ENCODE data around the gene WFS1. TPM values are rescaled to one million over a fixed set of nuclear protein-coding genes. Genes with fewer than 3 reads are reported as not detected.

WFS1 gene
- total and polyA plus RNA-seq, 2 donors (not counting 3 experiments of a cell fraction or from before 2014, with no cell fraction given): 48.2 to 70.0 TPM

DNA sequence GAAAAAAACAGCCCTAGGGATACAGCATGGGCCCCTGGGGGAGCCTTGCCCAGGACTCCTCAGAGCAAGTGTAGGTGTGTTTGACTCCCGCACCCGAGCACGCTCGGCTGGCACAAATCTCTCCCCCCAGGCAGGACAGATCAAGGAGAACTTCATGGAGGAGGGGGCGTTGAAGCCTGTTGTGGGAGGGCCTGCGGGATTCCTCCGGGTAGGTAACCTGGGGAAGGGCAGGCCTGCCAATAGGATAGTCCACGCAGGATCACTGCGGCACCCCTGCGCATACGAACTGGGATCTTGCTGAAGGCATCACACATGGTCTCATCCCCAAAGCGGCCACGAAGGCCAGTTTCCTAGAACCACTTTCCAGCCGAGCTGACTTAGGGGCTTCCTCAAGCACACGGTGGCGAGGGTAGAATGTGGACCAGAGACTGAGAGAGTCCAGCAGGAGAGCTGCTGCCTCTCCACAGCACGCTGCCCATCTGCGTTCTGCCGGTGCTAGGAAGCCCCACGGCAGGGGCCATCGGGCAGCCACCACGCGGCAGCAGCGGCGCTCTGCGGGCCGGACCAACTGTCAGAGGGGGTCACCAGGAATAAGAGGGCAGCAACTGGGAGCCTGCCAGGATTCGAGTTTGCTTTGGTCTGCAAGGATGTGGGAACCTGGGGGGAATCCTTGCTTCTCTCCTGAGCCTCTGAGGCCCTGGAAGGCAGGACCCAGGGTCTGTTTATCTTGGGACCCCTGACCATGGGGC, 56.8 kb downstream of the WFS1 start:
- intact Hi-C loops (cut with micrococcal nuclease): loop anchor here (1.0 to 2.0 kb wide), 4 partner anchors 18 to 328 kb away; no protein-coding TSS in a partner anchor
- dilution Hi-C loops (cut with MboI; ENCODE audit: extremely low pct_ligation_motif_present, low sequenced_read_pairs): no loop called here
- no TSS peak for BruUV-seq (replicated peaks)
- Histone ChIP-seq H4K20me1 (replicated peaks; ENCODE audit: control insufficient read depth, extremely low read depth, insufficient read depth, low read length) (no peaks in the 10 kb centered on the region), H3K4me3 (replicated peaks in 1 of 3; ENCODE audit: insufficient read depth in 1 of 3, low read depth in 1 of 3, low read length in 3 of 3) (no peak overlapping the region), H3K4me2 (ENCODE audit: insufficient read depth, low read length) (no peak overlapping the region), H3K9ac (replicated peaks; ENCODE audit: extremely low read depth, insufficient read depth, low read length) (no peak overlapping the region), H3K9me1 (replicated peaks; ENCODE audit: control insufficient read depth, extremely low read depth, insufficient read depth, low read length) (no peaks in the 10 kb centered on the region), H3K27me3 (ENCODE audit: control insufficient read depth in 2 of 2, insufficient read depth in 2 of 2, low read length in 2 of 2) (no peaks in the 10 kb centered on the region), H3K79me2 (ENCODE audit: control insufficient read depth, insufficient read depth, low read length) (no peaks in the 10 kb centered on the region), H3K27ac (ENCODE audit: insufficient read depth, low read depth, low read length) (no peak overlapping the region), H3K36me3 (ENCODE audit: control insufficient read depth in 2 of 2, extremely low read depth in 1 of 2, insufficient read depth in 2 of 2, low read length in 2 of 2) (no peaks in the 10 kb centered on the region), H3K9me3 (replicated peaks; ENCODE audit: control insufficient read depth, insufficient read depth, low read length) (no peaks in the 10 kb centered on the region), H3K4me1 (ENCODE audit: control insufficient read depth, extremely low read depth, insufficient read depth, low read length) (peaks cover 14% of the 10 kb centered on the region), H2AFZ (ENCODE audit: low read depth, low read length) (no peak overlapping the region)
- FAIRE-seq: no peak
- no peak for DNase-seq (ENCODE audit: low read depth, low spot score)
- no peak for TF ChIP-seq POLR2AphosphoS5 (IDR thresholded peaks at IDR 0.05; ENCODE audit: insufficient read depth, low read depth, low read length)
- TF ChIP-seq POLR2A (IDR thresholded peaks at IDR 0.05; ENCODE audit: low read depth, low read length): no peak
- TF ChIP-seq GATA2 (IDR thresholded peaks at IDR 0.05; ENCODE audit: insufficient read depth, insufficient read length, low read depth, low read length): no peak
- TF ChIP-seq FOS (IDR thresholded peaks at IDR 0.05; ENCODE audit: borderline replicate concordance, insufficient read depth, low read length): no peak
- TF ChIP-seq JUN (IDR thresholded peaks at IDR 0.05; ENCODE audit: borderline replicate concordance, insufficient read depth, insufficient read length, low read depth): no peak
- TF ChIP-seq, protein P1, sequence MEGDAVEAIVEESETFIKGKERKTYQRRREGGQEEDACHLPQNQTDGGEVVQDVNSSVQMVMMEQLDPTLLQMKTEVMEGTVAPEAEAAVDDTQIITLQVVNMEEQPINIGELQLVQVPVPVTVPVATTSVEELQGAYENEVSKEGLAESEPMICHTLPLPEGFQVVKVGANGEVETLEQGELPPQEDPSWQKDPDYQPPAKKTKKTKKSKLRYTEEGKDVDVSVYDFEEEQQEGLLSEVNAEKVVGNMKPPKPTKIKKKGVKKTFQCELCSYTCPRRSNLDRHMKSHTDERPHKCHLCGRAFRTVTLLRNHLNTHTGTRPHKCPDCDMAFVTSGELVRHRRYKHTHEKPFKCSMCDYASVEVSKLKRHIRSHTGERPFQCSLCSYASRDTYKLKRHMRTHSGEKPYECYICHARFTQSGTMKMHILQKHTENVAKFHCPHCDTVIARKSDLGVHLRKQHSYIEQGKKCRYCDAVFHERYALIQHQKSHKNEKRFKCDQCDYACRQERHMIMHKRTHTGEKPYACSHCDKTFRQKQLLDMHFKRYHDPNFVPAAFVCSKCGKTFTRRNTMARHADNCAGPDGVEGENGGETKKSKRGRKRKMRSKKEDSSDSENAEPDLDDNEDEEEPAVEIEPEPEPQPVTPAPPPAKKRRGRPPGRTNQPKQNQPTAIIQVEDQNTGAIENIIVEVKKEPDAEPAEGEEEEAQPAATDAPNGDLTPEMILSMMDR (IDR thresholded peaks at IDR 0.05; ENCODE audit: extremely low read depth in 1 of 2, insufficient read depth in 1 of 2, low read depth in 1 of 2, low read length in 2 of 2): no peak
- TF ChIP-seq EZH2 (IDR thresholded peaks at IDR 0.05; ENCODE audit: borderline replicate concordance, low read depth, low read length, severe bottlenecking): no peak
- no peak for TF ChIP-seq MYC (IDR thresholded peaks at IDR 0.05; ENCODE audit: low read depth, low read length)
- TF ChIP-seq MAX (IDR thresholded peaks at IDR 0.05; ENCODE audit: insufficient read depth, insufficient read length): no peak
- ChIA-PET CTCF (interaction anchor here (1.0 to 16.2 kb wide), 13 partner anchors 10 to 329 kb away, joined by 3 to 808 read pairs (median 5); partner anchors contain the start of gene WFS1), POLR2A (no interaction called here)
